Measurements from ENCODE around the gene MORN3. TPM values are rescaled to one million over a fixed set of nuclear protein-coding genes. Genes with fewer than 3 reads are reported as not detected.

MORN3 gene
- total and polyA plus RNA-seq, 9 of the 15 experiments (the other 6 are each of a cell fraction or from before 2014, with no cell fraction given): 0.09 to 0.27 (median 0.20) TPM

- H3K9me3 ChIP-seq (replicated peaks; ENCODE audit: control insufficient read depth, insufficient read depth, low read depth, low read length): no peaks in the 10 kb centered on the region
- H3K9me1 ChIP-seq (ENCODE audit: control insufficient read depth, insufficient read depth, low read length): no peaks in the 10 kb centered on the region
- ChIA-PET POLR2A (interaction anchor here (0.6 to 2.2 kb wide), 8 partner anchors 7 to 170 kb away, joined by 3 to 14 read pairs (median 5); partner anchors contain the start of gene KDM2B), CTCF (ENCODE audit: low intra/inter-chr PET ratio) (interaction anchor here (0.6 kb wide), 1 partner anchor 163 kb away, joined by 3 read pairs; no protein-coding TSS in a partner anchor)
- peaks cover 5% of the 10 kb centered on the region for H4K20me1 ChIP-seq (replicated peaks; ENCODE audit: control insufficient read depth, insufficient read depth, low read length)
- no peak for TF ChIP-seq SMARCC2 (IDR thresholded peaks at IDR 0.05; ENCODE audit: low read depth)
- no peak for TF ChIP-seq FOXJ2 (tag; IDR thresholded peaks at IDR 0.05)
- 0 out of 2 replicates have a peak, but pooled peaks have one; percentile 25 for TF ChIP-seq ARID4B (CRISPR knock-in tag; IDR thresholded peaks at IDR 0.05)
- TF ChIP-seq CBX1 (IDR thresholded peaks at IDR 0.05; ENCODE audit: low read depth): 0 out of 2 replicates have a peak, but pooled peaks have one; percentile 7
- TF ChIP-seq FOXM1 (IDR thresholded peaks at IDR 0.05; ENCODE audit: low read depth): no peak
- TF ChIP-seq FOXM1 (CRISPR knock-in tag; IDR thresholded peaks at IDR 0.05; ENCODE audit: low read depth): 0 out of 2 replicates have a peak, but pooled peaks have one; percentile 22
- 0 out of 2 replicates have a peak, but pooled peaks have one; percentile 29 for TF ChIP-seq MECOM (CRISPR knock-in tag; IDR thresholded peaks at IDR 0.05)
- no peak for TF ChIP-seq ZNF764 (CRISPR knock-in tag; IDR thresholded peaks at IDR 0.05; ENCODE audit: low read depth)
- TF ChIP-seq NKRF (IDR thresholded peaks at IDR 0.05; ENCODE audit: borderline replicate concordance): no peak
- TF ChIP-seq MITF (IDR thresholded peaks at IDR 0.05): 0 out of 2 replicates have a peak, but pooled peaks have one; percentile 4
- peak; percentile 31; the same call in 1 of the 2 replicates for TF ChIP-seq GATA2 (CRISPR knock-in tag; IDR thresholded peaks at IDR 0.05)
- no peak for TF ChIP-seq PREB (CRISPR knock-in tag; IDR thresholded peaks at IDR 0.05)
- peak overlapping the region; percentile 88 for H3K4me2 ChIP-seq (ENCODE audit: insufficient read depth, low read length)
- in situ Hi-C loops (cut with MboI) (no loop called here), intact Hi-C loops (cut with micrococcal nuclease) (loop anchor here (5.0 kb wide), 1 partner anchor 34 kb away; no protein-coding TSS in a partner anchor)
- 32% methylated on average over 8 of the region's 8 CpGs for WGBS (ENCODE audit: insufficient coverage, low coverage, missing lambda C conversion rate)
- H3K4me1 ChIP-seq (replicated peaks in 1 of 2; ENCODE audit: control insufficient read depth in 2 of 2, insufficient read depth in 2 of 2, low read length in 2 of 2): peaks cover 47 to 48% of the 10 kb centered on the region in 2 experiments
- peak overlapping the region; percentile 90 for H3K4me3 ChIP-seq
- H2AFZ ChIP-seq (ENCODE audit: low read depth, low read length): no peak overlapping the region
- peaks cover 56% of the 10 kb centered on the region for H3K79me2 ChIP-seq (ENCODE audit: control insufficient read depth, insufficient read depth, low read length)
- H3K36me3 ChIP-seq (ENCODE audit: control insufficient read depth, insufficient read depth, low read length): peaks cover 17% of the 10 kb centered on the region; the same call in 1 of the 3 replicates
- no TSS peak for BruUV-seq (replicated peaks)
- H3K27me3 ChIP-seq (ENCODE audit: control insufficient read depth in 2 of 2, insufficient read depth in 2 of 2, low read length in 2 of 2): no peaks in the 10 kb centered on the region
- DNase-seq (ENCODE audit: extremely low read depth in 1 of 4, low spot score in 3 of 4) (peak; percentile 13 to 65 (median 25)), FAIRE-seq (no peak), ATAC-seq (peak; percentile 8; the same call in 1 of the 3 replicates)
- peak overlapping the region; percentile 73 to 99 for H3K9ac ChIP-seq (ENCODE audit: insufficient read depth in 1 of 2, low read depth in 2 of 2, low read length in 2 of 2)
- peak overlapping the region; percentile 42; the same call in 1 of the 3 replicates for H3K27ac ChIP-seq (ENCODE audit: extremely low read depth, low read depth, low read length)
Measured at GRCh38 chr12:121628037-121628436, 41.4 kb downstream of the MORN3 start.
